Astrocyte (in vitro differentiated cells and primary cell): ENCODE measurements around the gene ECT2.

ENCODE experiments used
- EZH2 ChIP-seq: IDR thresholded peaks from 2 replicates; pipeline ENCODE4 v1.6.1; 2012; ENCODE audit warnings: mild to moderate bottlenecking, low read length, inconsistent platforms; ENCODE audit not compliant: insufficient read depth
- TF ChIP-seq, protein P1 (sequence below): IDR thresholded peaks from 2 replicates; pipeline ENCODE4 v1.5.1; 2011; ENCODE audit warnings: low read depth, mild to moderate bottlenecking, inconsistent platforms, low read length, moderate library complexity; ENCODE audit not compliant: insufficient read depth

DNA sequence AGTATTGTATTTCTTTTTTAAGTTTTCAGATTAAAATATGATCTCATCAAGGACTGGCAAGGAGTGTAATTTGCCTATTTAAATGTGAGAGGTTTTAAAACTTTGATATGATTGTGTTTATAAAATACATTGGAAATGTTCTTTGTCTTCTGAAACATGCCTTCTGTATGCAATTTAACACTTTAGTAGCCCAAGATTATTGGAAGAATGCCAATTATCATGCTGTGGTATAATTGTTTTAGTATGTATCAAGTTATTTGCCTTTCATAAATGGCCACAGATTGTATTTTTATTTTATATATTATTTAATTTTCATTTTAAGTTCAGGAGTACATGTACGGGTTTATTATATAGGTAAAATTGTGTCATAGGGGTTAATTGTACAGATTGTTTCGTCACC lies 31.7 kb downstream of the ECT2 start:
- TF ChIP-seq, protein P1, sequence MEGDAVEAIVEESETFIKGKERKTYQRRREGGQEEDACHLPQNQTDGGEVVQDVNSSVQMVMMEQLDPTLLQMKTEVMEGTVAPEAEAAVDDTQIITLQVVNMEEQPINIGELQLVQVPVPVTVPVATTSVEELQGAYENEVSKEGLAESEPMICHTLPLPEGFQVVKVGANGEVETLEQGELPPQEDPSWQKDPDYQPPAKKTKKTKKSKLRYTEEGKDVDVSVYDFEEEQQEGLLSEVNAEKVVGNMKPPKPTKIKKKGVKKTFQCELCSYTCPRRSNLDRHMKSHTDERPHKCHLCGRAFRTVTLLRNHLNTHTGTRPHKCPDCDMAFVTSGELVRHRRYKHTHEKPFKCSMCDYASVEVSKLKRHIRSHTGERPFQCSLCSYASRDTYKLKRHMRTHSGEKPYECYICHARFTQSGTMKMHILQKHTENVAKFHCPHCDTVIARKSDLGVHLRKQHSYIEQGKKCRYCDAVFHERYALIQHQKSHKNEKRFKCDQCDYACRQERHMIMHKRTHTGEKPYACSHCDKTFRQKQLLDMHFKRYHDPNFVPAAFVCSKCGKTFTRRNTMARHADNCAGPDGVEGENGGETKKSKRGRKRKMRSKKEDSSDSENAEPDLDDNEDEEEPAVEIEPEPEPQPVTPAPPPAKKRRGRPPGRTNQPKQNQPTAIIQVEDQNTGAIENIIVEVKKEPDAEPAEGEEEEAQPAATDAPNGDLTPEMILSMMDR, result no peak
- no peak for TF ChIP-seq EZH2
